CD14-positive monocyte (primary cell): ENCODE results near the gene KRT79. TPM values are rescaled to one million over a fixed set of nuclear protein-coding genes. Genes with fewer than 3 reads are reported as not detected.

Experiments
- DNase-seq, 3 donors: peaks; one replicate each; pipeline ENCODE4 v3.0.0-alpha.2; 2011 to 2022
- H2AFZ ChIP-seq: 2 replicates; pipeline ENCODE4 v1.6.0; 2012; ENCODE audit warnings: mild to moderate bottlenecking, low read depth, low read length, inconsistent platforms; ENCODE audit not compliant: insufficient read depth, poor library complexity, severe bottlenecking
- H3K27ac ChIP-seq, 2 donors: 1 replicate in 1 of 2; 2 replicates in 1 of 2; pipeline ENCODE4 v1.5.1; 2012 to 2013; ENCODE audit warnings: low read length in 2 of 2, control low read depth in 1 of 2, inconsistent platforms in 1 of 2, low read depth in 1 of 2, mild to moderate bottlenecking in 1 of 2
- H3K27me3 ChIP-seq, 2 donors: one replicate each; pipeline versions ENCODE4 v1.6.0 to v1.6.1; 2011 to 2013; ENCODE audit warnings: low read length in 2 of 2; ENCODE audit not compliant: control insufficient read depth in 2 of 2, insufficient read depth in 2 of 2
- H3K36me3 ChIP-seq, 2 donors: replicated peaks in 1 of 2; 1 replicate in 1 of 2; 2 replicates in 1 of 2; pipeline versions ENCODE4 v1.5.1 to v1.6.1; 2012 to 2013; ENCODE audit warnings: low read length in 2 of 2, control low read depth in 1 of 2, inconsistent platforms in 1 of 2, mild to moderate bottlenecking in 1 of 2; ENCODE audit not compliant: insufficient read depth in 2 of 2, control insufficient read depth in 1 of 2
- H3K4me1 ChIP-seq, 2 donors: 1 replicate in 1 of 2; 2 replicates in 1 of 2; pipeline versions ENCODE4 v1.5.1 to v1.6.1; 2012 to 2013; ENCODE audit warnings: low read length in 2 of 2, control low read depth in 1 of 2, inconsistent platforms in 1 of 2, mild to moderate bottlenecking in 1 of 2, moderate library complexity in 1 of 2; ENCODE audit not compliant: insufficient read depth in 2 of 2, control insufficient read depth in 1 of 2
- H3K4me2 ChIP-seq: replicated peaks from 2 replicates; pipeline ENCODE3; 2012; ENCODE audit warnings: low read length, moderate library complexity, mild to moderate bottlenecking; ENCODE audit not compliant: poor library complexity, severe bottlenecking; ENCODE audit errors: extremely low read depth
- H3K4me3 ChIP-seq, 3 experiments: fragments of 200-600 bp in 1 of 3; sonication (generic) in 1 of 3; replicated peaks in 1 of 3; 1 replicate in 2 of 3; 2 replicates in 1 of 3; pipeline ENCODE4 v1.5.1; 2011 to 2013; ENCODE audit warnings: low read length in 3 of 3, mild to moderate bottlenecking in 3 of 3, control low read depth in 2 of 3, low read depth in 2 of 3, inconsistent platforms in 1 of 3, moderate library complexity in 1 of 3
- H3K79me2 ChIP-seq: 2 replicates; pipeline ENCODE4 v1.6.0; 2012; ENCODE audit warnings: mild to moderate bottlenecking, control low read depth, inconsistent platforms, low read length, moderate library complexity; ENCODE audit not compliant: insufficient read depth
- H3K9ac ChIP-seq: 2 replicates; pipeline ENCODE4 v1.6.0; 2017; ENCODE audit warnings: low read length, mild to moderate bottlenecking; ENCODE audit not compliant: insufficient read depth, poor library complexity, severe bottlenecking
- H3K9me3 ChIP-seq, 2 donors: replicated peaks in 1 of 2; 1 replicate in 1 of 2; 2 replicates in 1 of 2; pipeline versions ENCODE4 v1.5.1 to v1.6.1; 2012 to 2013; ENCODE audit warnings: low read length in 2 of 2, control low read depth in 1 of 2; ENCODE audit not compliant: control insufficient read depth in 1 of 2, insufficient read depth in 1 of 2
- H4K20me1 ChIP-seq: 2 replicates; pipeline ENCODE4 v1.6.0; 2012; ENCODE audit warnings: mild to moderate bottlenecking, low read length, control low read depth, moderate library complexity; ENCODE audit not compliant: insufficient read depth
- H3K27ac Mint-ChIP-seq, 7 donors: one replicate each; pipeline ENCODE4 v1.8.0; 2020; ENCODE audit warnings: mild to moderate bottlenecking in 7 of 7, mixed read lengths in 7 of 7, moderate library complexity in 6 of 7, inconsistent platforms in 2 of 7
- H3K27me3 Mint-ChIP-seq, 3 donors: one replicate each; pipeline ENCODE4 v1.8.0; 2021 to 2022; ENCODE audit warnings: low read depth in 3 of 3, mild to moderate bottlenecking in 3 of 3, mixed read lengths in 3 of 3, moderate library complexity in 3 of 3, inconsistent platforms in 1 of 3
- H3K36me3 Mint-ChIP-seq, 2 donors: one replicate each; pipeline ENCODE4 v1.8.0; 2020; ENCODE audit warnings: mixed read lengths in 2 of 2, inconsistent platforms in 1 of 2, mild to moderate bottlenecking in 1 of 2
- H3K4me1 Mint-ChIP-seq: one replicate; pipeline ENCODE4 v1.8.0; 2020; ENCODE audit warnings: mild to moderate bottlenecking, mixed read lengths
- H3K4me3 Mint-ChIP-seq, 2 donors: one replicate each; pipeline ENCODE4 v1.8.0; 2020; ENCODE audit warnings: mild to moderate bottlenecking in 2 of 2, mixed read lengths in 2 of 2, moderate library complexity in 1 of 2
- H3K9me3 Mint-ChIP-seq, 7 donors: one replicate each; pipeline ENCODE4 v1.8.0; 2020 to 2022; ENCODE audit warnings: mixed read lengths in 7 of 7, mild to moderate bottlenecking in 6 of 7, moderate library complexity in 6 of 7, inconsistent platforms in 2 of 7
- CTCF ChIP-seq: fragments of 200-600 bp; IDR thresholded peaks from one replicate; pipeline ENCODE4 v1.8.0; 2022; ENCODE audit warnings: antibody characterized with exemption, mild to moderate bottlenecking
- WGBS: methylation state at CpG from one replicate; pipeline ENCODE4 v1.1.5; 2013; ENCODE audit warnings: missing lambda C conversion rate; ENCODE audit not compliant: insufficient coverage; 5-methylcytosine and 5-hydroxymethylcytosine counted together
- intact Hi-C, 2 donors: fragments of 100-400 bp; cut with micrococcal nuclease; formaldehyde crosslinking; loops; one replicate each; pipeline versions ENCODE4 v1.15.0 to v1.15.1; 2023
- polyA plus RNA-seq, 3 donors: library from polyadenylated mRNA; depleted of rRNA in 1 of 3; unstranded in 2 of 3; stranded (reverse) in 1 of 3; fragments of 300-500 nt in 2 of 3; fragments of >200 nt in 1 of 3; fragmentation: Illumina TruSeq in 2 of 3; gene quantifications; 1 replicate in 2 of 3; 2 replicates in 1 of 3; pipeline ENCODE4 v1.2.3, GENCODE V29; 2012 to 2021

The KRT79 gene
- polyA plus RNA-seq, 3 donors, result not detected

- no peaks in the 10 kb centered on the region for H4K20me1 ChIP-seq
- no peak overlapping the region for H3K27ac ChIP-seq
- no peak for TF ChIP-seq CTCF
- H3K4me1 ChIP-seq, result no peaks in the 10 kb centered on the region
- no peak overlapping the region for H2AFZ ChIP-seq
- H3K9me3 ChIP-seq, result no peaks in the 10 kb centered on the region
- no peaks in the 10 kb centered on the region for H3K79me2 ChIP-seq
- 92% methylated on average over 8 of the region's 10 CpGs for WGBS
- H3K4me3 ChIP-seq, result no peak overlapping the region
- Mint-ChIP-seq H3K27me3 (peaks cover 3 to 7% (median 7%) of the 10 kb centered on the region in 3 donors), H3K9me3 (no peaks in the 10 kb centered on the region), H3K27ac (no peak overlapping the region), H3K4me3 (no peak overlapping the region), H3K4me1 (no peaks in the 10 kb centered on the region), H3K36me3 (no peaks in the 10 kb centered on the region)
- H3K4me2 ChIP-seq, result no peak overlapping the region
- no peaks in the 10 kb centered on the region for H3K36me3 ChIP-seq
- intact Hi-C loops, result no loop called here
- no peak for DNase-seq
- no peaks in the 10 kb centered on the region for H3K27me3 ChIP-seq
- no peak overlapping the region for H3K9ac ChIP-seq
Observed at GRCh38 chr12:52821826-52822660, 12.1 kb downstream of the KRT79 start.

- 55% methylated on average over 2 of the region's 4 CpGs for WGBS
- H3K27me3 Mint-ChIP-seq, result peaks cover 3 to 9% (median 3%) of the 10 kb centered on the region in 3 donors
Observed at GRCh38 chr12:52821071-52821730, 12.9 kb downstream of the KRT79 start.

More at GRCh38 chr12:52821071-52821730, 12.9 kb downstream of the KRT79 start:
- H3K9me3 Mint-ChIP-seq, result no peaks in the 10 kb centered on the region
- H3K27me3 ChIP-seq, result no peaks in the 10 kb centered on the region
- no peaks in the 10 kb centered on the region for H3K36me3 ChIP-seq
- no peak overlapping the region for H3K9ac ChIP-seq
- no peaks in the 10 kb centered on the region for H3K79me2 ChIP-seq
- H3K4me1 ChIP-seq, result no peaks in the 10 kb centered on the region
- H3K4me1 Mint-ChIP-seq, result no peaks in the 10 kb centered on the region
- no peak overlapping the region for H2AFZ ChIP-seq
- H3K36me3 Mint-ChIP-seq, result no peaks in the 10 kb centered on the region
- TF ChIP-seq CTCF, result no peak
- H3K9me3 ChIP-seq, result no peaks in the 10 kb centered on the region
- no peaks in the 10 kb centered on the region for H4K20me1 ChIP-seq
- intact Hi-C loops, result no loop called here
- H3K27ac Mint-ChIP-seq, result no peak overlapping the region
- no peak for DNase-seq
- H3K4me3 Mint-ChIP-seq, result no peak overlapping the region
- no peak overlapping the region for H3K4me2 ChIP-seq
- no peak overlapping the region for H3K27ac ChIP-seq
- no peak overlapping the region for H3K4me3 ChIP-seq
